ENCODE results near the gene CD300A.

- TF ChIP-seq CTCF (conservative IDR thresholded peaks at IDR 0.05; ENCODE audit: low read depth, low read length) (no peak), EZH2 (IDR thresholded peaks at IDR 0.05; ENCODE audit: low read length, unreplicated experiment) (no peak)
These were observed 12.1 kb downstream of the CD300A start for GRCh38 chr17:74478420-74479100.
